ENCODE measurements around the gene DPM3.

- TF ChIP-seq CTCF (IDR thresholded peaks at IDR 0.05) = no peak
- TF ChIP-seq POLR2AphosphoS5 (IDR thresholded peaks at IDR 0.05) = no peak
These were observed 37.0 kb downstream of the DPM3 start for GRCh38 chr1:155103325-155103724.
